Upper lobe of left lung (tissue), 4 donors: ENCODE data around the gene G6PC1.

Experiments
- POLR2A ChIP-seq, 4 donors: fragments of 450-650 bp; IDR thresholded peaks; one replicate each; pipeline ENCODE4 v1.5.1; 2016 to 2017; ENCODE audit warnings: antibody characterized with exemption in 4 of 4, mild to moderate bottlenecking in 2 of 4
- POLR2AphosphoS5 ChIP-seq, 2 donors: sonication (generic); formaldehyde crosslinking; IDR thresholded peaks; one replicate each; pipeline ENCODE4 v1.5.1; 2017; ENCODE audit warnings: antibody characterized with exemption in 2 of 2
- TF ChIP-seq, protein P1 (sequence below), 6 experiments: fragments of 450-650 bp in 4 of 6; fragments of 200-600 bp in 2 of 6; sonication (generic) in 2 of 6; IDR thresholded peaks; one replicate each; pipeline ENCODE4 v1.5.1; 2016 to 2019; ENCODE audit warnings: antibody characterized with exemption in 6 of 6

DNA sequence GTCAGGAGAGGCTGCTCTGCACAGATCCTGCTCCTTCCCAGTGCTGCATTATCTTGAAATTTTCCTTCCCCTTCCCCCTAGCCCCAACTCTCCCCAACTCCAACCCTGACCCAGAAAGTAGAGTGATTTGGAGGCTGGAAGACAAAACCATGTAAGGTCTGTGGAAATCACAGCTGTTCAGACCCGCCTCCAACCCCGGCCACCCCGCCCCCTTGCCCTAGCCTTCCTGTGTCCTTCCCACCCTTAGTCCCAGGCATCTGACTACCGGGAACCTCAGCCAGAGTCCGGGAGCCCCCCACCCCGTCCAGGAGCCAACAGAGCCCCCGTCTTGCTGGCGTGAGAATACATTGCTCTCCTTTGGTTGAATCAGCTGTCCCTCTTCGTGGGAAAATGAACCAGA, 49.6 kb upstream of the G6PC1 start, which contains the start of gene AOC3:
- TF ChIP-seq, protein P1, sequence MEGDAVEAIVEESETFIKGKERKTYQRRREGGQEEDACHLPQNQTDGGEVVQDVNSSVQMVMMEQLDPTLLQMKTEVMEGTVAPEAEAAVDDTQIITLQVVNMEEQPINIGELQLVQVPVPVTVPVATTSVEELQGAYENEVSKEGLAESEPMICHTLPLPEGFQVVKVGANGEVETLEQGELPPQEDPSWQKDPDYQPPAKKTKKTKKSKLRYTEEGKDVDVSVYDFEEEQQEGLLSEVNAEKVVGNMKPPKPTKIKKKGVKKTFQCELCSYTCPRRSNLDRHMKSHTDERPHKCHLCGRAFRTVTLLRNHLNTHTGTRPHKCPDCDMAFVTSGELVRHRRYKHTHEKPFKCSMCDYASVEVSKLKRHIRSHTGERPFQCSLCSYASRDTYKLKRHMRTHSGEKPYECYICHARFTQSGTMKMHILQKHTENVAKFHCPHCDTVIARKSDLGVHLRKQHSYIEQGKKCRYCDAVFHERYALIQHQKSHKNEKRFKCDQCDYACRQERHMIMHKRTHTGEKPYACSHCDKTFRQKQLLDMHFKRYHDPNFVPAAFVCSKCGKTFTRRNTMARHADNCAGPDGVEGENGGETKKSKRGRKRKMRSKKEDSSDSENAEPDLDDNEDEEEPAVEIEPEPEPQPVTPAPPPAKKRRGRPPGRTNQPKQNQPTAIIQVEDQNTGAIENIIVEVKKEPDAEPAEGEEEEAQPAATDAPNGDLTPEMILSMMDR (IDR thresholded peaks at IDR 0.05), result no peak
- TF ChIP-seq POLR2A (IDR thresholded peaks at IDR 0.05), result peak in 1 of 4 donors; percentile 45
- TF ChIP-seq POLR2AphosphoS5 (IDR thresholded peaks at IDR 0.05), result no peak
